T follicular helper cell (primary cell): Measurements from ENCODE around the gene CTIF.

ENCODE experiments used
- DNase-seq: peaks from one replicate; pipeline ENCODE4 v3.0.0-alpha.2; 2020; ENCODE audit warnings: low read depth

Gene CTIF

GRCh38 chr18:48667276-48668254, 128.7 kb downstream of the CTIF start:
- no peak for DNase-seq

GRCh38 chr18:48668466-48669179, 129.8 kb downstream of the CTIF start:
- DNase-seq: no peak

- no peak for DNase-seq
Measured at GRCh38 chr18:48669180-48669675, 130.4 kb downstream of the CTIF start.

- DNase-seq: no peak
Measured at GRCh38 chr18:48669991-48670750, 131.3 kb downstream of the CTIF start.

GRCh38 chr18:48670751-48671560, 132.1 kb downstream of the CTIF start:
- DNase-seq: no peak

GRCh38 chr18:48671561-48671945, 132.7 kb downstream of the CTIF start:
- no peak for DNase-seq

- DNase-seq: no peak
Measured at GRCh38 chr18:48672671-48673340, 134.0 kb downstream of the CTIF start.

GRCh38 chr18:48673456-48673852, 134.6 kb downstream of the CTIF start:
- DNase-seq: no peak

GRCh38 chr18:48673853-48674721, 135.3 kb downstream of the CTIF start:
- DNase-seq: no peak

GRCh38 chr18:48674758-48675351, 136.0 kb downstream of the CTIF start:
- no peak for DNase-seq

- DNase-seq: peak; percentile 71
Measured at GRCh38 chr18:48675352-48675761, 136.5 kb downstream of the CTIF start.

GRCh38 chr18:48675912-48676311, 137.1 kb downstream of the CTIF start:
- DNase-seq: no peak

- no peak for DNase-seq
Measured at GRCh38 chr18:48676346-48676745, 137.5 kb downstream of the CTIF start.

- peak; percentile 38 for DNase-seq
Measured at GRCh38 chr18:48676756-48677368, 138.0 kb downstream of the CTIF start.

GRCh38 chr18:48678237-48679115, 139.6 kb downstream of the CTIF start:
- DNase-seq: no peak

GRCh38 chr18:48679236-48679635, 140.4 kb downstream of the CTIF start:
- DNase-seq: no peak

- no peak for DNase-seq
Measured at GRCh38 chr18:48680339-48681250, 141.8 kb downstream of the CTIF start.
